Activated naive CD4-positive, alpha-beta T cell treated with anti-CD3 and anti-CD28 coated beads for 36 hours (primary cell): ENCODE data around the gene MPC1L. TPM values are rescaled to one million over a fixed set of nuclear protein-coding genes. Genes with fewer than 3 reads are reported as not detected.

Experiments used
- CTCF ChIA-PET: fragments of 350-600 bp; sonication (Branson Sonifier 250); formaldehyde crosslinking; loops from one replicate; lab custom pipeline; 2021; ENCODE audit warnings: antibody characterized with exemption; lab: Charles Lee
- DNase-seq: peaks from one replicate; pipeline ENCODE4 v3.0.0-alpha.2; 2020
- H3K27ac Mint-ChIP-seq: one replicate; pipeline ENCODE4 v1.8.0; 2021; ENCODE audit warnings: mild to moderate bottlenecking, mixed read lengths
- H3K27me3 Mint-ChIP-seq: one replicate; pipeline ENCODE4 v1.8.0; 2021; ENCODE audit warnings: low read depth, mixed read lengths
- H3K36me3 Mint-ChIP-seq: one replicate; pipeline ENCODE4 v1.8.0; 2021; ENCODE audit warnings: low read depth, mixed read lengths
- H3K4me1 Mint-ChIP-seq: one replicate; pipeline ENCODE4 v1.8.0; 2021; ENCODE audit warnings: low read depth, mixed read lengths
- H3K4me3 Mint-ChIP-seq: one replicate; pipeline ENCODE4 v1.8.0; 2021; ENCODE audit warnings: mild to moderate bottlenecking, moderate library complexity, mixed read lengths
- H3K9me3 Mint-ChIP-seq: one replicate; pipeline ENCODE4 v1.8.0; 2021; ENCODE audit warnings: mixed read lengths
- intact Hi-C: fragments of 100-400 bp; cut with micrococcal nuclease; formaldehyde crosslinking; loops from one replicate; pipeline ENCODE4 v1.15.1; 2023
- total RNA-seq, 2 experiments: library from RNA; stranded (reverse); gene quantifications; one replicate each; pipeline ENCODE4 v1.2.3, GENCODE V29; 2021

The MPC1L gene
- total RNA-seq, 2 experiments from 2014 or later: not detected

DNA sequence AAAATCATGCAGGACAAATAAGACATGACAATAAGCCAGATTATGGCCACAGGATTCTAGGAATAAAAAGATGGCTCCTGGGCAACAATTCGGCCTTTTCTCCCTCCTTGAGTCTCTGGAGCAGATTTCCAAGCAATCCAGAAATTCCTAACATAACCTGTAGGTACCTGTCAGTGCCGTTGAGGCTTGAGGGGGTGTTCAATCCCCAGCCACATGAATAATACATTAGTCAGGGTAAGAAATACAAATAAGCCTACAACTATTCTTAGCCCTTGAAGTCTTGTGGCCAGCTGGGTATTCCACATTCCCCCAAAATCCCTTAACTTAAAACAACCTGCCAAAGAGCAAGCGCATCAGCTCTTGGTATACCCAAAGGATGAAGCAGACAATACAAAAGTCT, 14.5 kb downstream of the MPC1L start:
- Mint-ChIP-seq H3K4me1 (peaks cover 25% of the 10 kb centered on the region), H3K4me3 (no peak overlapping the region), H3K9me3 (no peaks in the 10 kb centered on the region), H3K27ac (no peak overlapping the region), H3K27me3 (no peaks in the 10 kb centered on the region), H3K36me3 (peaks cover 29% of the 10 kb centered on the region)
- CTCF ChIA-PET: no interaction called here
- intact Hi-C loops: no loop called here
- DNase-seq: no peak

- CTCF ChIA-PET: interaction anchor here (1.6 kb wide), 1 partner anchor 105 kb away, joined by 5 read pairs; no protein-coding TSS in a partner anchor
- Mint-ChIP-seq H3K27ac (no peak overlapping the region), H3K27me3 (no peaks in the 10 kb centered on the region), H3K4me3 (peak overlapping the region; percentile 52), H3K9me3 (no peaks in the 10 kb centered on the region), H3K4me1 (peaks cover 33% of the 10 kb centered on the region), H3K36me3 (peaks cover 16% of the 10 kb centered on the region)
- intact Hi-C loops: no loop called here
- no peak for DNase-seq
Observed at GRCh38 chrX:40644176-40644575, 20.9 kb downstream of the MPC1L start.

- CTCF ChIA-PET: interaction anchor here (1.6 kb wide), 1 partner anchor 106 kb away, joined by 5 read pairs; no protein-coding TSS in a partner anchor
- H3K4me3 Mint-ChIP-seq: peak overlapping the region; percentile 77
- H3K4me1 Mint-ChIP-seq: peaks cover 33% of the 10 kb centered on the region
- peaks cover 16% of the 10 kb centered on the region for H3K36me3 Mint-ChIP-seq
- H3K9me3 Mint-ChIP-seq: no peaks in the 10 kb centered on the region
- no peaks in the 10 kb centered on the region for H3K27me3 Mint-ChIP-seq
- intact Hi-C loops: loop anchor here (5.0 kb wide), 1 partner anchor 687 kb away; the partner anchor contains the start of gene DDX3X
- peak; percentile 55 for DNase-seq
- H3K27ac Mint-ChIP-seq: peak overlapping the region; percentile 92
Observed at GRCh38 chrX:40644821-40645358, 21.7 kb downstream of the MPC1L start.

GRCh38 chrX:40646489-40647306, 23.5 kb downstream of the MPC1L start:
- peak overlapping the region; percentile 84 for H3K4me3 Mint-ChIP-seq
- peaks cover 16% of the 10 kb centered on the region for H3K36me3 Mint-ChIP-seq
- intact Hi-C loops: loop anchor here (1.0 to 5.0 kb wide), 6 partner anchors 66 to 686 kb away; partner anchors contain the start of genes ATP6AP2, DDX3X and MED14
- CTCF ChIA-PET: interaction anchor here (1.0 to 3.3 kb wide), 2 partner anchors 102 to 147 kb away, joined by 4 to 14 read pairs; no protein-coding TSS in a partner anchor
- no peaks in the 10 kb centered on the region for H3K9me3 Mint-ChIP-seq
- peak; percentile 31 for DNase-seq
- peaks cover 30% of the 10 kb centered on the region for H3K4me1 Mint-ChIP-seq
- peak overlapping the region; percentile 91 for H3K27ac Mint-ChIP-seq
- H3K27me3 Mint-ChIP-seq: no peaks in the 10 kb centered on the region

DNA sequence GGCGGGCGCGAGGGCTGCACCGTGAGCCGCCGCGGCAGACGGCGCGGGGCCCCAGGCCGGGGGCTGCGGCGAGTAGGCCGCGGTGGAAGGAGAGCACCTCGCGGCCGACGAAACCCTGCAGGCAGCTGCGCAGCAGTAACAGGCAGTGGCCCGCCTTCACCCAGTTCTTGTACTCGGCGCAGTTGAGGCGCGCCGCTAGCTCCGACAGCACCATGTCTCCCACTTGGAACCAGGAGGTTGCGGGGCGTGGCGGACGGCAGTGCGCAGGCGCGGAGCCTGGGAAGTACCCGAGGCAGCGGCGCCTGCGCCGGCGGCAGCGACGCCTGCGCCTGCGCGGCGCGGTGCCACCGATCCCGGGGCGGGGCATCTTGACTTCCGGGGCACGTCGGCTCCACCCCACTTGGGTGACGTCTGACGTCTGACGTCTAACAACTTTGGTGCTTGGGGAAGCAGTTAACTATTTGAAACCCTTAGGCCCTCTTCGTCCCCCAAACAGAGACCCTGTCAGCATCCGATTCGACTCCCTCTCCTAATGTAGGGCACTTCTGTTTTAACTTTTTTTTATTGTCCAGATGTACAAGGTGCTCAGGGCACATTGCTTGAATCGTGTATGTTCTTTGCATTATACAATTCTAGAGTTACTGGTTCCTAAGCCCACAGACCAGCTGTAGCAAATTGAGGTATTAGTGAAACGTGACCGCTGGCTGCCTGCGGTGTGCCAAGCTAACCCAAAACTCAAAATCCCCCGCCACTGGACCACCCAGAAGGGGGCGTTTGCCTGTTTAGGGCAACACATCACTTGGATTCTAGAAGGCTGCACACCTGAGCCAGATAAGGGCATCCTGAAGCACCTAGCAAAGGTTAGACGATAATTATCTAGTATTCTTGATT, 24.3 kb downstream of the MPC1L start, which contains the start of gene CXorf38:
CXorf38 (minus strand) TSS at position 255 of the 891 bp plus-strand sequence; CDS start at position 214, 41 bp downstream.
- intact Hi-C loops: loop anchor here (1.0 to 5.0 kb wide), 5 partner anchors 67 to 685 kb away; partner anchors contain the start of genes ATP6AP2, DDX3X and MED14
- H3K4me1 Mint-ChIP-seq: peaks cover 25% of the 10 kb centered on the region
- H3K27ac Mint-ChIP-seq: peak within 1 kb of the TSS; percentile 91
- H3K27me3 Mint-ChIP-seq: no peaks in the 10 kb centered on the region
- H3K36me3 Mint-ChIP-seq: peaks cover 10% of the 10 kb centered on the region
- H3K9me3 Mint-ChIP-seq: no peaks in the 10 kb centered on the region
- DNase-seq: peak; percentile 94
- CTCF ChIA-PET: interaction anchor here (1.7 to 3.3 kb wide), 2 partner anchors 103 to 146 kb away, joined by 14 to 16 read pairs; no protein-coding TSS in a partner anchor
- peak within 1 kb of the TSS; percentile 84 for H3K4me3 Mint-ChIP-seq

DNA sequence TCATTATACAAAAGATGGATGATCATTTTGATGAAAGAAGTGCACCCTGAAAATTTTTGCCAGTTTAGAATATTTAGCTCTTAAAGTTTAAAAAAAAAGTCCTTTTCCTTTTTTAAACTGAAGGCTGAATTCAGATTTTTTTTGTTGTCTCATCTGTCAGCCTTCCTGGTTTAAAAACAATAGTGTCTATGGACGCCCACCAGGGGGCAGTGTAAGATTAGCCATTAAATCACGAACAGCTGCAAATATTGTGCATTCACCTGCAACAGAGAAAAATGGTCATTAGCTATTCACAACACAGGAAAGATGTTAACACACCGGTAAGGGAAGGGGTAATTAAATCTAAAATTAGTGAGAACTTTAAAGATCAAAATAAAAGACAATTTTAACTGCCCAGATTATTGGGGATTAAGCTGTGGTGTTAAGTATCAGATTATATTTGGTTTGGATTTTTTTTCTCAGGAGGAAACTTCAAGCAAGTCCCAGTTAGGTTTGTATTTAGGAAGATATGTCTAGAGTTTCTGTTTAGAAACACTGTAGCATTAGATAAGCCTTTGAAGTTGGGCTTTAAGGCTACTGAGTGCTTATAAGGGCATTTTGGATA, 28.5 kb downstream of the MPC1L start:
- Mint-ChIP-seq H3K9me3 (no peaks in the 10 kb centered on the region), H3K27ac (no peak overlapping the region)

DNA sequence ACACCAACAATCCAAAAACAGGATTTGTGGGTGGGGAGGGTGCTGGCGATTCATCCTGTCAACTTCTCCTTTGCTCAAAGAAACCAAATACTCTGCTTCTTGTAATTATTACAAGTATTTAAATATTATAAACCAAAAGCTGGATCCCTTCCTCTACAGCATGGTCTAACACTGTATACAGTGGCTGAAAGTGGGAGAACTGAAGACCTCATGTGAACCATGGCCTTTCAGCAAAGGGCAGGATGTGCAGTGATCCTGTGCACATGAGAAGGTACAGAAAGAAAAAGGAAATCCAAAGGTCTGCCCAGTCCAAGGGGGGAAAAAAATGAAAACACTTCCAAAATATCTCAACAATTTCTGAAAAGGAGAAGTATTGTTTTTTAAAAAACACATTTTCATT, 29.4 kb downstream of the MPC1L start:
- intact Hi-C loops: loop anchor here (2.0 kb wide), 1 partner anchor 600 kb away; no protein-coding TSS in a partner anchor
- H3K27ac Mint-ChIP-seq: no peak overlapping the region
- no peak overlapping the region for H3K4me3 Mint-ChIP-seq
- H3K4me1 Mint-ChIP-seq: peaks cover 3% of the 10 kb centered on the region
- H3K27me3 Mint-ChIP-seq: no peaks in the 10 kb centered on the region
- no peak for DNase-seq
- H3K36me3 Mint-ChIP-seq: peaks cover 6% of the 10 kb centered on the region
- CTCF ChIA-PET: interaction anchor here (1.4 to 5.6 kb wide), 4 partner anchors 15 to 142 kb away, joined by 4 to 68 read pairs (median 8); no protein-coding TSS in a partner anchor
- no peaks in the 10 kb centered on the region for H3K9me3 Mint-ChIP-seq

More for the DNA sequence above, 28.5 kb downstream of the MPC1L start:
- intact Hi-C loops: loop anchor here (1.0 to 2.0 kb wide), 3 partner anchors 143 to 601 kb away; no protein-coding TSS in a partner anchor
- CTCF ChIA-PET: interaction anchor here (0.6 to 5.6 kb wide), 18 partner anchors 13 to 528 kb away, joined by 3 to 68 read pairs (median 3); no protein-coding TSS in a partner anchor
- Mint-ChIP-seq H3K27me3 (no peaks in the 10 kb centered on the region), H3K4me1 (peaks cover 3% of the 10 kb centered on the region), H3K4me3 (no peak overlapping the region), H3K36me3 (peaks cover 6% of the 10 kb centered on the region)
- DNase-seq: peak; percentile 79

GRCh38 chrX:40653535-40653934, 30.3 kb downstream of the MPC1L start:
- Mint-ChIP-seq H3K9me3 (no peaks in the 10 kb centered on the region), H3K27me3 (no peaks in the 10 kb centered on the region), H3K27ac (no peak overlapping the region), H3K4me1 (peaks cover 3% of the 10 kb centered on the region), H3K36me3 (peaks cover 6% of the 10 kb centered on the region), H3K4me3 (no peak overlapping the region)
- intact Hi-C loops: loop anchor here (2.0 kb wide), 1 partner anchor 599 kb away; no protein-coding TSS in a partner anchor
- DNase-seq: no peak
- CTCF ChIA-PET: interaction anchor here (1.0 to 5.6 kb wide), 4 partner anchors 14 to 141 kb away, joined by 3 to 68 read pairs (median 6); no protein-coding TSS in a partner anchor

DNA sequence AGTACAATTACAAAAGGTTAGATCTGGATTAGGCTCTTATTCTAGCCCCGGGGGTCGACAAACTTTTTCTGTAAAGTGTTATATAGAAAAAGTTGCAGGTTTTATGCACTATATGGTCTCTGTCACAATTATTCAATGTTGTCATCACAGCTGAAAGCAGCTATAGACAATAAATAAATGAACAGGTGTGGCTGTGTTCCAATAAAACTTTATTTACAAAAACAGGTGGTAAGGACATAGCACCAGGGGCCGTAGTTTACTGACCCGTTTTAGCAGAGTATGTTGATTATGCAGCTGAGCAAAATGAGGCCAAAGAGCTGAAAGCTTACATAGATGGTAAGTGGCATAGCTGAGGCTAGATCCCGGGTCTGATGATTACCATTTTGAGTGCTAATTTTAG, 37.2 kb downstream of the MPC1L start:
- intact Hi-C loops: no loop called here
- Mint-ChIP-seq H3K27ac (no peak overlapping the region), H3K4me1 (no peaks in the 10 kb centered on the region), H3K36me3 (peaks cover 11% of the 10 kb centered on the region), H3K9me3 (no peaks in the 10 kb centered on the region), H3K4me3 (no peak overlapping the region), H3K27me3 (no peaks in the 10 kb centered on the region)
- CTCF ChIA-PET: no interaction called here
- no peak for DNase-seq

- CTCF ChIA-PET: no interaction called here
- intact Hi-C loops: no loop called here
- Mint-ChIP-seq H3K4me1 (no peaks in the 10 kb centered on the region), H3K9me3 (no peaks in the 10 kb centered on the region), H3K27ac (no peak overlapping the region), H3K4me3 (no peak overlapping the region), H3K36me3 (peaks cover 10% of the 10 kb centered on the region), H3K27me3 (no peaks in the 10 kb centered on the region)
- DNase-seq: no peak
Observed at GRCh38 chrX:40661489-40661888, 38.3 kb downstream of the MPC1L start.

DNA sequence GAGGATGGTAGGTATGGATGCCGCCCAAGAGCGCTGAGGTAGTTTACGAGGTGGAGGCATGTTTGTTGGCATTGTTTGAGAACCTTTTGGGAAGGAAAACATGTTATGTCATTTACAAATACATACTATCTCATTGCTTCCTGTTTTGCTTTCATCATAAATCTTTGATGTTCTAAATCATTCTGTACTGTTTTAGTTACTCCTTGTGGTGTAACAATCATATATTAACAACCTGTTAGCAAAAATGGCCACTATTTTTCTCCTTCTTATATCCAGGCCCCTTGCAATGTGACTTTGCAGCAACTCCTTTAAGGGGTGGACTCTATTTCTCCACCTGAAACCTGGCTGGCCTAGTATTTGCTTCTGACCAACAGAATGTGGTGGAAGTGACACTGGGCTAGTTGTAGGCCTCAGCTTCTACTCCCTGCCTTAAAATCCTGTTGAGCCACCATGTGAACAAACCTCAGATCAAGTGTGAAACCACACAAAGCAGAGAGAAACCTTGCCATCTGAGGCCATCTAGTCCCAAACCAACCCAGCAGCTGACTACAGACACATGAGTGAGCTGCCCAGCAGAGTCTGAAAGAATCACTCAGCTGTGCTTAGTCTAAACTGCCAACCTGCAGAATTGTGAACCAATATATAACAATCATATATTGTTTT, 40.0 kb downstream of the MPC1L start:
- Mint-ChIP-seq H3K9me3 (no peaks in the 10 kb centered on the region), H3K4me3 (no peak overlapping the region), H3K36me3 (peaks cover 18% of the 10 kb centered on the region), H3K27ac (no peak overlapping the region), H3K4me1 (no peaks in the 10 kb centered on the region), H3K27me3 (no peaks in the 10 kb centered on the region)
- intact Hi-C loops: no loop called here
- no peak for DNase-seq
- CTCF ChIA-PET: no interaction called here
